ENCODE measurements around the gene EIF4G1. TPM values are rescaled to one million over a fixed set of nuclear protein-coding genes. Genes with fewer than 3 reads are reported as not detected.

The EIF4G1 gene
- total and polyA plus RNA-seq, 2 of the 4 experiments (the other 2 are of a cell fraction): 225 to 274 TPM

GRCh38 chr3:184334470-184335158 lies 20.2 kb downstream of the EIF4G1 start:
- ChIA-PET POLR2A (ENCODE audit: unreplicated experiment) (no interaction called here), CTCF (no interaction called here)
- in situ Hi-C loops (cut with MboI; ENCODE audit: low sequenced_read_pairs) (no loop called here), intact Hi-C loops (cut with micrococcal nuclease) (no loop called here), dilution Hi-C loops (cut with HindIII; ENCODE audit: low sequenced_read_pairs, unreplicated experiment) (no loop called here)
- no peak overlapping the region for H3K56ac ChIP-seq (ENCODE audit: extremely low read depth, insufficient read depth, low read length)
- peaks cover 20 to 78% of the 10 kb centered on the region in 2 experiments for H3K79me1 ChIP-seq (ENCODE audit: low read depth in 1 of 2, low read length in 2 of 2)
- peak; percentile 33; the same call in 1 of the 2 replicates for TF ChIP-seq BHLHE40 (IDR thresholded peaks at IDR 0.05; ENCODE audit: low read depth, low read length)
- TF ChIP-seq CHD1 (IDR thresholded peaks at IDR 0.05; ENCODE audit: low read depth, low read length): no peak
- 0 out of 2 replicates have a peak, but pooled peaks have one; percentile 20 for TF ChIP-seq MAZ (IDR thresholded peaks at IDR 0.05; ENCODE audit: borderline replicate concordance, low read depth, low read length)
- no peak for TF ChIP-seq CEBPB (IDR thresholded peaks at IDR 0.05; ENCODE audit: low read depth, low read length)
- TF ChIP-seq FOS (IDR thresholded peaks at IDR 0.05; ENCODE audit: low read depth, low read length): peak; percentile 57; the same call in 1 of the 2 replicates
- TF ChIP-seq RCOR1 (IDR thresholded peaks at IDR 0.05; ENCODE audit: insufficient replicate concordance, low read length): peak; percentile 68
- TF ChIP-seq POLR2A (IDR thresholded peaks at IDR 0.05; ENCODE audit: low read depth, low read length): no peak
- peaks cover 65% of the 10 kb centered on the region for H4K20me1 ChIP-seq (ENCODE audit: insufficient read depth, low read length)
- no peak overlapping the region for H4K91ac ChIP-seq (ENCODE audit: insufficient read depth, low read depth, low read length)
- ATAC-seq (ENCODE audit: low read depth) (no peak), DNase-seq (peak; percentile 86)
- H3K4me1 ChIP-seq (ENCODE audit: control insufficient read depth, insufficient read depth, low read length): peaks cover 39% of the 10 kb centered on the region
- BruUV-seq (replicated peaks): TSS peak; percentile 79
- H3K27ac ChIP-seq (ENCODE audit: insufficient read depth, low read length): peak overlapping the region; percentile 41; the same call in 1 of the 2 replicates
- peak overlapping the region in 1 of 2 experiments; percentile 26; a peak in 1 of 4 replicates for H4K8ac ChIP-seq (ENCODE audit: low read depth in 2 of 2, low read length in 2 of 2)
- H3K23ac ChIP-seq (ENCODE audit: low read depth, low read length): no peak overlapping the region
- no peak overlapping the region for H2AFZ ChIP-seq (replicated peaks; ENCODE audit: low read length, poor library complexity)
- peak overlapping the region; percentile 28; the same call in 1 of the 2 replicates for H3K4ac ChIP-seq (ENCODE audit: low read depth, low read length)
- no peak overlapping the region for H3K14ac ChIP-seq (replicated peaks; ENCODE audit: low read depth, low read length)
- no peak overlapping the region for H2BK15ac ChIP-seq (ENCODE audit: low read depth, low read length)
- peaks cover 28% of the 10 kb centered on the region for H3K9me1 ChIP-seq (ENCODE audit: insufficient read depth, low read length)
- H3K36me3 ChIP-seq (ENCODE audit: control insufficient read depth, insufficient read depth, low read length): peaks cover 49% of the 10 kb centered on the region
- no peak overlapping the region for H3K9ac ChIP-seq (ENCODE audit: low read depth, low read length)
- no peak overlapping the region for H3K4me3 ChIP-seq (ENCODE audit: insufficient read depth, low read depth, low read length)
- H2AK5ac ChIP-seq (ENCODE audit: low read depth, low read length): peak overlapping the region; percentile 88
- peak overlapping the region; percentile 57 for H2AK9ac ChIP-seq (replicated peaks; ENCODE audit: low read depth, low read length, poor library complexity)
- no peak overlapping the region for H2BK20ac ChIP-seq (ENCODE audit: low read depth, low read length)
- no peak overlapping the region for H3K18ac ChIP-seq (ENCODE audit: low read depth, low read length)
- H2BK5ac ChIP-seq (ENCODE audit: low read depth, low read length, poor library complexity, severe bottlenecking): peak overlapping the region; percentile 77
- no peaks in the 10 kb centered on the region for H3K9me3 ChIP-seq (ENCODE audit: control insufficient read depth, insufficient read depth, low read length)
- no peaks in the 10 kb centered on the region for H3K27me3 ChIP-seq (ENCODE audit: control insufficient read depth, insufficient read depth, low read length)
- H4K5ac ChIP-seq (ENCODE audit: low read depth, low read length): no peak overlapping the region
- WGBS, 2 experiments (ENCODE audit: extremely low coverage in 2 of 2, insufficient read length in 1 of 2): 53% methylated on average over 2 of the region's 15 CpGs; no CpG with 5 or more reads in 1 of the 2 experiments
- no peak overlapping the region for H2BK120ac ChIP-seq (ENCODE audit: low read depth, low read length)
- no peak overlapping the region for H3K4me2 ChIP-seq (ENCODE audit: low read depth, low read length)

All from IMR-90 (cell line).